ENCODE results near the gene BBX.
"Not testable (repeated sequence)": the region's sequence is repeated elsewhere in the genome, so short reads cannot be mapped to it uniquely, and the experiment has no call there.

The BBX gene

GRCh38 chr3:107684431-107684925, 161.7 kb downstream of the BBX start:
- no peak for DNase-seq (ENCODE audit: low spot score)

GRCh38 chr3:107685383-107685782, 162.6 kb downstream of the BBX start:
- DNase-seq (ENCODE audit: low spot score) = no peak

DNA sequence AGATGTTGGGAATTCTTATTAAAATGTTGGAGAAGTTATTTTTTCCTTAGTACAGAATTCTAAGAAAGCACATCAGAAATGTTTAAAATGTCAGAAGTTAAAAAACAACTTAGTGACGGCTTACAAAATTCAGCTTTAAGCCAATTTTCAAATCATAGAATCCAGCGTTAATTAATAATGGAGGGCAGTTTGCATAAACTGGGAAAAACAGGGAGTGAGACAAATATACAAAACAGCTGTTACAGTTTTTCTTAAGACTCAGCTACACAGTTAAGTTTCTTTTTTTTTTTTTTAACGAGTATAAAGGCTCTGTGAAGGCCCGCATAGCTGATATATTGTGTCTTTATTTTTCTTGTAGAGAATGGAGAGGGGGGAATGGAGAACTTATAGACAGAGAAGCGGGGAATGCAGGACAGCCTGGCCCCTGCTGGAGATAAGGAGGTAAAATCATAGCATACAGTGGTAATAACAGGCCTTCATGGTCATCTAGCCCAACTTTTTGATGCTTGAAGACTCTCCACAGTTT, 164.4 kb downstream of the BBX start:
- no peak for DNase-seq (ENCODE audit: low spot score)

DNA sequence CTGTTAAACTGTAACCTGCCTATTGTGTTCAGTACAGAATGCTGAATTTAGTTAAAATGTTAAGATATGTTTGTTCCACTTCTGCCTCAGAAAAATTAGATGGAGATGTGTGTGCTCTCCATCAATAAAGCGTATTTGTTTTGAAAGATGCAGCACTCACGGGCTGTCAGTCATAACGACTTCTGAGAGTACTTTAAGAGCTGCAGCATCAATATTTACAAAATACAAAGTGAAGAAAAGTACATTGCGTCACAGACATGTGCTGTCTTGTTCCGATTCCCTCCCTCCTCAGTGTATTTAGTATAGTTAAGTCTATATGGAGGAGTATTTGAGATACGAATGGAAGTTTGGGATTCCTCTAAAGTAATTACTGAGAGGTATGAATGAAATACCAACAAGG, 166.6 kb downstream of the BBX start:
- no peak for DNase-seq (ENCODE audit: low spot score)

DNA sequence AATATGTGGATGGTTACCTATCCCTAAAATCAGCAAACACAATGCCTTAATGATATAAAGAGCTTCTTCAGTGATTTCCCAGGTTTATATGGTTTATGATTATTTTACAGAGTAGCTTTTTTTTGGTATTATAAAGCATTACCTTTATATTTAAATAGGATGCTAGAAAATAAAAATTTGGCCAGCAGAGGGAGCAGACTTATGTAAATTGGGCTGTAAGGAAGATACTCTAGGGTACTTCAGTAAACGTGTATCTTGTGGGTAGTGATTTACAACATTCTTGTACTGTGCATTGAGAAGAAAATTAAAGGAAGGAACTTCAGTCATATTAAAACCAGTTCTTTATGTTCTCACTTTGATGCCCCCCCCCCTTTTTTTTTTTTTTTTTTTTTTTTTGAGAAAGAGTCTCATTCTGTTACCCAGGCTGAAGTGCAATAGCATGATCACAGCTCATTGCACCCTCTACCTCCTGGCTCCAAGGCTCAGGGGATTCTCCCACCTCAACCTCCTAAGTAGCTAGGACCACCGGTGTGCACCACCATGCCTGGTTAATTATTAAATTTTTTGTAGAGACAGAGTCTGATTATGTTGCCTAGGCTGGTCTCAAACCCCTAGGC, 167.9 kb downstream of the BBX start:
- DNase-seq (ENCODE audit: low spot score) = peak; percentile 17

DNA sequence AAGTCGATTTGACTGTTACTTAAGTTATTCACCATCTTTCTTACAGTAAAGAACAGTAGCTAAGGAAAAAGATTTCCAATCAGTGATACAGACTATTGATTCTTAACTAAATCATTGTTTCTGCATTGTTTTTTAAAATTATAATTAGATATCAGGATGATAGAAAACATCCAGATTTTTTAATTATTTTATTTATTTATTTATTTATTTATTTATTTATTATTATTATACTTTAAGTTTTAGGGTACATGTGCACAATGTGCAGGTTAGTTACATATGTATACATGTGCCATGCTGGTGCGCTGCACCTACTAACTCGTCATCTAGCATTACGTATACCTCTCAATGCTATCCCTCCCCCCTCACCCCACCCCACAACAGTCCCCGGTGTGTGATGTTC, 169.2 kb downstream of the BBX start:
- DNase-seq (ENCODE audit: low spot score) = not testable (repeated sequence)

GRCh38 chr3:107697348-107697747, 174.6 kb downstream of the BBX start:
- DNase-seq (ENCODE audit: low spot score) = not testable (repeated sequence)

DNA sequence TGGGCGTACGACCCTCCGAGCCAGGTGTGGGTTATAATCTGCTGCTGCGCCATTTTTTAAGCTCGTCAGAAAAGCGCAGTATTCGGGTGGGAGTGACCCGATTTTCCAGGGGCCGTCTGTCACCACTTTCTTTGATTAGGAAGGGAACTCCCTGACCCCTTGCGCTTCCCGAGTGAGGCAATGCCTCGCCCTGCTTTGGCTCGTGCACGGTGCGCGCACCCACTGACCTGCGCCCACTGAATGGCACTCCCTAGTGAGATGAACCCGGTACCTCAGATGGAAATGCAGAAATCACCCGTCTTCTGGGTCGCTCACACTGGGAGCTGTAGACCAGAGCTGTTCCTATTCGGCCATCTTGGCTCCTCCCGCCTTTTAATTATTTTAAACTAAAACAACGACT, 175.1 kb downstream of the BBX start:
- not testable (repeated sequence) for DNase-seq (ENCODE audit: low spot score)

GRCh38 chr3:107699682-107700081, 176.9 kb downstream of the BBX start:
- no peak for DNase-seq (ENCODE audit: low spot score)

- no peak for DNase-seq (ENCODE audit: low spot score)
Observed at GRCh38 chr3:107701299-107701698, 178.5 kb downstream of the BBX start.

- peak; percentile 11 for DNase-seq (ENCODE audit: low spot score)
Observed at GRCh38 chr3:107704477-107704876, 181.7 kb downstream of the BBX start.

DNA sequence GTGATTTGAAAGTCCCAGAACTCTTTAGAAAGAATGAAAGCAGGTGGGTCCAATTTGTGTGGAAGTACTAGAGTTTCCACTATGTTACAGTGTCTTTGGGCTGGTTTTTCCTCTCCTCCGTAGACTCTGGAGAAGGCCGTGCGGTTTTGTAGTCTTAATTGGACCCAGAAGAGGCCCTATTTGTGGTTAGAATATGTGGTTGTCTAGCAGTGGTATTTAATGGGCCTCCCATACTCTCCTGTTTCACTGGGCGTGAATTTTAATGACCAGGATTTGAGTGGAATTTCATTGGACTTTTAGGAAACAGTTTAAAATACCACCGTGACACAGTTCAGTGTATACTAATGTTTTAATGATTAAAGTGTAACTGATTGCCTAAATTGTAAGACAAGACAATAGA, 182.3 kb downstream of the BBX start:
- DNase-seq (ENCODE audit: low spot score) = no peak

- peak; percentile 43 for DNase-seq (ENCODE audit: low spot score)
Observed at GRCh38 chr3:107710851-107711250, 188.1 kb downstream of the BBX start.

DNA sequence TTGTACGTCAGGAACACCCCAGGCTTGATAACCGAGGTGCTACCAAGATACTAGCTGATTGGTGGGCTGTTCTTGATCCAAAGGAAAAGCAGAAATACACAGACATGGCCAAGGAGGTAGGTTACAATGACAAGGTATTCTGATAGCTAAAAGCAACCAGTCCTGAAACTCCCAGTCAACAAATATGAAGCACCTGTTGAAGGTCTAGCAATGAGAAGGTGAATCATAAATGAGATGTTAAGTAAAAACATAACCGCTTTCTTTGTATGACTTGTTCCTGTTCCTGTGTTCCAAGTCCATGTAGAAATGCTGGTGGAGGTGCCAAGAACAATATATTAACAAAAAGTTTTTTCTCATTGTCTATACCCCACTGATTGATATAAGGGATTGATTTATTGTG, 194.0 kb downstream of the BBX start:
- DNase-seq (ENCODE audit: low spot score) = no peak

DNA sequence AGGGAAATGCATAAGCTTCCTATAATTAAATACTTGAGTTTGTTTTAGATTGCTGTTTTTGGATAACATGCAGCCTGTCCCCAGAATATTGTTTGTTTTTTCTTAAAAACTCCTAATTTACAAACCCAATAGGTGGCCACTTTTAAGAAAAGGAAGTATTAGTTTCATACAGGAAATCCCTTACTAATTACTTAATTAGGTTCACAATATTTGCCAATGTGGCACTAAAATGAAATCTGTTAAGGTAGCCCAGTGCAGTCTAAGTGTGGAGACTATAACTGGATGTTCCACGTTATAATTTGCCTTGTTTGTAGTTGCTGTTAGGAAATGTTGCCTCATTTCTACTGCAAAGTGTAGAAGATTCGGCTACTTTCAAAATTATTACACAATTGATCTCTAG, 195.8 kb downstream of the BBX start:
- no peak for DNase-seq (ENCODE audit: low spot score)

DNA sequence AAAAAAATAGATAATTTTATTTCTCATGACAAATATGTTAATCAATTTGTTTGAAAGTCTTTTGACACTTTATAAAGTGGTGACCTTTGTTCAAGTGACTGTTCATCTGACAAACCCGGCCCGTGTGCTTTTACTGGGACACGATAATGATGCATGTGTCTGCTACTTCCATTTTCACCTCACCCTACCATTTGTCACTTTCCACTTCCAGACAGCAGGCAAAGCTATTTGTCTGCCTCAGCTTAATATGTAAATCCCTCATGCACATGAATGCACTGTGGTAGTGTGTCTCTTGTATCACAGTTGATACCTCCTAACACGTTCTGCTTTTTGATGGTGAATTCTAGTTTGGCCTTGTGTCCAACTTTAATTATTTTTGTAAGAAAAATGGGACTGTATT, 204.3 kb downstream of the BBX start:
- no peak for DNase-seq (ENCODE audit: low spot score)

DNA sequence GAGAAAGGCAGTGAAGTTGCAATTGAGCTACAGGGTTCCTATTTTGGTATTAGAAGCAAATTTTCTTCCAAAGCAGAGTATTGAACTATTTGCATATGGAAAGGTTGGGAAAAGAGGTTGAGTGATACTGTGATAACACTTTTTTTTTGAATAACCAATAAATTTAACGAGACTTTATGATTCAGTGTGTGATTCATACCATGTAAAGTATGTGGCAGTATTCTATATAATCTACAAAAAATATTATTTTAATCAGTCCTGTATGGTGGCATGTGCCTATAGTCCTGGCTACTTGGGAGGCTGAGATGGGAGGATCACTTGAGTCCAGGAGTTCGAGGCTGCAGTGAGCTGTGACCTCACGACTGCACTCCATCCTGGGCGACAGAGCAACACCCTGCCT, 206.9 kb downstream of the BBX start:
- DNase-seq (ENCODE audit: low spot score) = no peak

GRCh38 chr3:107734317-107734716, 211.6 kb downstream of the BBX start:
- no peak for DNase-seq (ENCODE audit: low spot score)

GRCh38 chr3:107737914-107738313, 215.2 kb downstream of the BBX start:
- no peak for DNase-seq (ENCODE audit: low spot score)

- DNase-seq (ENCODE audit: low spot score) = no peak
Observed at GRCh38 chr3:107738486-107739183, 215.9 kb downstream of the BBX start.

- DNase-seq (ENCODE audit: low spot score) = no peak
Observed at GRCh38 chr3:107739227-107739626, 216.5 kb downstream of the BBX start.

DNA sequence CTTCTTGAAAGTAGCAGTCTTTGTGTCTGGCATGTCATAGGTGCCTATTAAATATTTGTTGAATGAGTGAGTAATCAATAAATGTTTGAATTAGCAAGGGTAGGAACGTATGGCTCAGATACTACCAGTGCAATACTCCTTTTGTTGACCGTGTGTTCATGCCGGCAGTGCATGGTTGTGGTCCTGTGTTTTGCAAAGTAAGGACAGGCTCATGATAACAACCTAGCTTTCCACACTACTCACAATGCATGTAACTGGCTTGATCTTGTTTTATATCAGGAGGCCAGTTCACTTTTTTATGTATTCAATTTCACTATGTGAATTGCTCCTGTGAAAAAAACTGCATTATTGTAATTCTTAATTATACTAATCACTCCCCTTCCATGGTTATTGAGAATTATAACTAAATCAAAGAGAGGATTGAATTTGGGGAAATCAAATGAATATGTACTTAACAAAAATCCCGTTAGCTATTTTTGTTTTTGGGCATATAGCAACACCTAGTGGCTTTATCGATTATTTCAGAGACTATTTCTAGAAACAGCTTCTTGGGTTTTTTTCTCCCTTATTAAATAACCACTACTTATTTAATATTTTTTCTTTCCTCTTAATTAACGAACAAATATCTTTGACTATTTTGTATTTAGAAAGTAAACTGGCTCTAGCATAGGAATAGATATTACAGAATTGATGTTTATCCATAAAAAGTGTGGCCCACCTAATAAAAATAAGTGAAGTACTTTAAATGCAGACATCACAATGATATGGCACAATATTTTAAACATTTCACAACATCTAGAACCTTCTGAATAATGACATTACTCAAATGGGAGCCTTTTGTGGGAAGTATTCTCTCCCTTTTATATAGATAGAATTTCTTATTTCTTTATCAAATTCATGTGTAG, 218.5 kb downstream of the BBX start:
- DNase-seq (ENCODE audit: low spot score) = no peak

DNA sequence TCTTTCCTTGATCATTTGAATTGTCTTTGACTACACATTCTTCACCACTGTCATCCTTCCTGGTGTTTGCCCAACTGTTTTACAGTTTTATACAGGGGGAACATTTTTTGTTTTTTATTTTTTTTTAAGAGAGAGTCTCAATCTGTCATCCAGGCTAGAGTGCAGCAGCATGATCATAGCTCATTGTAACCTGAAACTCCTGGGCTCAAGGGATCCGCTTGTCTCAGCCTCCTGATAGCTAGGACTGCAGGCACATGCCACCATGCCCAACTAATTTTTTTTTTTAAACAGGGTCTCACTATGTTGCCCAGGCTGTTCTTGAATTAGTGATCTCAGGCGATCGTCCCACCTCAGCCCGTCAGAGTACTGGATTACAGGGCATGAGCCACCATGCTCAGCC, 222.6 kb downstream of the BBX start:
- DNase-seq (ENCODE audit: low spot score) = no peak
